ENCODE results near the gene SRP54. TPM values are rescaled to one million over a fixed set of nuclear protein-coding genes. Genes with fewer than 3 reads are reported as not detected.

SRP54 gene
- total RNA-seq, 2 donors from 2014 or later, result 38.3 to 43.4 TPM

Other genes with a start within 250 kb of the SRP54 start
- gene BAZ1A, start 107.6 kb upstream of the SRP54 start, total RNA-seq, result 10 to 100 TPM; 29.1 to 36.1 TPM
- gene FAM177A1, start 63.3 kb downstream of the SRP54 start, total RNA-seq, result 100 to 1,000 TPM; 147 to 199 TPM
- 10 to 100 TPM; 23.9 to 27.8 TPM for gene PPP2R3C, start 139.0 kb downstream of the SRP54 start, total RNA-seq
- 10 to 100 TPM; 25.2 to 27.6 TPM for gene PRORP, start 139.6 kb downstream of the SRP54 start, total RNA-seq